HG03135 (cell line): ENCODE results near the gene PDXK.

ENCODE experiments used
- ATAC-seq: cut with Tn5 transposase; IDR thresholded peaks from one replicate; pipeline ENCODE4 v1.9.1; 2021; ENCODE audit warnings: mild to moderate bottlenecking, moderate library complexity; ENCODE audit not compliant: unreplicated experiment

PDXK gene

DNA sequence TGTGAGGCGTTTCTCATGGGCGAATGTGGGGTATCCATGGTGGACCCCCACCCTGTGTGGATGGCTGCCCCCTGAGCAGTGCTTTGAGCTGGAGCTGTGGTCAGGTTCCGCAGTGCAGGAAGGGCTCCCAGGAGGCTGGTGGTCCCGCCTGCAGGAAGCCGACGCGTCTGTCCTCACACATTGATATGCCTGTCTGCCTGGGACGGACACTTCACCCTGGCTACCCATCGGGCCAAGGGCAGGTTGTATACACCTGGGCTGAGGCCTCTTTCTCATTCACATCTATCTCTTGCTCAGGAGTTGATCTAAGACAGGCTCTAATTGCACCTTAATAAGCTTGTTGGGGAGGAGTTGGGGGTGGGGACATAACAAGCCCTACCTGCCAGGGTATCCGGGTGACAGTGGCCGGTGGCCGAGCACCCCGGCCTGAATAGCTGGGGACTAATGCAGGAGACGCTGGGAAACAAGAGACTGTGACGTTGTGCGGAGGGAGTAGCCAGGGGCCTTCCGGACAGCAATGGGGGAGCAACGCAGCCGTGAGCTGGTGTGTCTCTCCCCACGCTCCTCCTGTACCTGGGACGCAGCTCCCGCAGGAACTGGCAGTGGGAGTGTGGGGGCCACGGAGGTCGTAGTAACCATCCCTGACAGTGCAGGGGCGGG, 21.7 kb downstream of the PDXK start:
- ATAC-seq = no peak

DNA sequence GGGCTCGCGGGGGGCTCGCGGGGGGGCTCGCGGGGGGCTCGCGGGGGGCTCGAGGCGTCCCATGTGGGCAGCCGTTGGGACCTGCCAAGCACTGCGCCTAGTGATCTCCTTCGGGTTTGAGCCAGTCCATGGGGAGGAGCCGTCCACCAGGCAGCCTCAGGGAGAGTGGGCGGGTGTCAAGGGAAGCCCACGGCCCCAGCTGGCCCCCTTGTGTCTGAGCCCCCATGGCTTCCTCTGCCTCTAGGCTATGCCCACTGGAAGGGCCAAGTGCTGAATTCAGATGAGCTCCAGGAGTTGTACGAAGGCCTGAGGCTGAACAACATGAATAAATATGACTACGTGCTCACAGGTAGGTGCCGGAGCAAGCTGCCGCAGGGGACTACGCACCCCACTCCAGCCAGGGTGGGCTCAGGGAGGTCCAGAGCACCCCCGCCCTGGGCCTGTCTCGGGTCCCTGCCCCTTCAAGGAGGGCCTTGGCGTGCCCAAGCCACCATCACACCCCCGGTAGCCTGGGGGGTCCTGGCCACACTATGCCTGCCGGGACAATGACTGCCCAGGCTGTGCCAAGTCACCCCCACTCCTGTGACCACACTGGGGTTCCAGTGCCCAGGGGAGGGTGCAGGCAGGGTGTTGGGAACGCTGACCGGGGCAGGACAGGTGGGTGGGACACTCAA, 22.6 kb downstream of the PDXK start:
- no peak for ATAC-seq

- no peak for ATAC-seq
These were observed 25.0 kb downstream of the PDXK start for GRCh38 chr21:43743947-43744346.

DNA sequence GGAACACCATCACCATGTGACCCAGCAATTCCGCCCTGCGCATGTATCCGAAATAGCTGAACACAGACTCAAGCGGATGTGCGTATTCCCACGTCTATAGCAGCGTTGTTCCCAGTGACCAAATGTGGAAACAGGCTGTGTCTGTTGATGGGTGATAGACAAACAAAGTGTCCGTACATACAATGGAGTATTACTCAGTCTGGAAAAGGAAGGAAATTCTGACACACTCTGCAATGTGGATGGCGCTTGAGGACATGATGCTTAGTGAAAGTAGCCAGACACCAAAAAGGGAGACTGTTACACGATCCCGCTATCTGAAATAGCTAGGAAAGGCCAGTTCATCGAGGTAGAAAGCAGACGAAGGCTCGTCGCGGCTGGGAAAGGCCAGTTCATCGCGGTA, 25.8 kb downstream of the PDXK start:
- no peak for ATAC-seq

DNA sequence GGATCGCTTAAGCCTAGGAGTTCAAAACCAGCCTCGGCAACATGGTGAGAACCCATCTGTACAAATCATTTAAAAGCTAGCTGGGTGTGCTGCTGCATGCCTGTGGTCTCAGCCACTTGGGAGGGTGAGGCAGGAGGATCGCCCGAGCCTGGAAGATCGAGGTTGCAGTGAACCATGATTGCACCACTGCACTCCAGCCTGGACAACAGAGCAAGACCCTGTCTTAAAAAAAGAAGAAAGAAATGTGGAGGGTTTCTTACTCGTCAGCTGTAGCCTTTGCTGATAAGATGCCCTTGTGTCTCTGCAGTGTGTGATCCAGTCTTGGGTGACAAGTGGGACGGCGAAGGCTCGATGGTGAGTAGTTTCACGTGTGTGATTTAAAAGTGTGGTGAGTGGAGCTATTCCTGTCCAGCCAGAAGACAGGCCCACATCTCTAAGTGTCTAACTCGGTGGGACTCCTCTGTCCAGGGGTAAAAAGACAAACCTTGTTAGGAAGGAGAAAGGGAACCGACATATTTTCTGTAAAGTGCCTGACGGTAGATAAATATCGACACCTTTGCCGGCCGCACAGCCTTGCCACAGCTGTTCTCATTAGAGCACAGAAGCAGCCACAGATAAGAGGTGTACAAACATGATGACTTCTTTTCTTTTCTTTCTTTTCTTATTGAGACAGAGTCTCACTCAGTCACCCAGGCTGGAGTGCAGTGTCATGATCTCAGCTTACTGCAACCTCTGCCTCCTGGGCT, 27.0 kb downstream of the PDXK start:
- no peak for ATAC-seq

GRCh38 chr21:43748622-43749021, 29.7 kb downstream of the PDXK start:
- ATAC-seq = no peak

DNA sequence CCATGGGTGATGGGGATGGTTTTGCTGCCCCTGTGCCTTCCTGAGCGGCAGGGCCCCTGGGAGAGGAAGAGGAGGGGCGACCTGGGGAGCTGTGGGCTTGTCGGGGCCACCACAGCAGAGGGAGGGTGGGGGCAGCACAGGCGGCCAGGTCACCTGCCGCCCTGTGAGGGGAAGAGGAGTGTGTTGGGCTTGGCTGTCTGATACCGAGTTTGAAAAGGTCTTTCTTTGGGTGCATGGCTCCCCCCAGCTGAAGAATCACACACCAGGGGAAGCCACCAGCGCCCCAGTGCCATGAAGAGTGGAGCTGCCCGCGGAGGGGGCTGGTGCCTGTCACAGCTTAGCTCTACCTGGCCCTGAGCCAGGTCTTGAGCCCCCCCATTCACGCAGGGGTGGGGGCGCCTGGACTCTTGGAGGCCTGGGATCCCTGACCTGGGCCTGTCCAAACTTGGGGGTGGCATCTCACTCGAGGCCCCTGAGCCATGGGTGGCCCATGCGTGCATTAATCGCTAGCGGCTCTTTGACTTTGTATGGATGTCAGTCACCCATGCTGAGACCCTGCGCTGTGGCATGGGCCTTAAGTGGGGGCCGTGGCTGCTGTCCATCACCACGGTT, 30.8 kb downstream of the PDXK start:
- ATAC-seq = no peak

DNA sequence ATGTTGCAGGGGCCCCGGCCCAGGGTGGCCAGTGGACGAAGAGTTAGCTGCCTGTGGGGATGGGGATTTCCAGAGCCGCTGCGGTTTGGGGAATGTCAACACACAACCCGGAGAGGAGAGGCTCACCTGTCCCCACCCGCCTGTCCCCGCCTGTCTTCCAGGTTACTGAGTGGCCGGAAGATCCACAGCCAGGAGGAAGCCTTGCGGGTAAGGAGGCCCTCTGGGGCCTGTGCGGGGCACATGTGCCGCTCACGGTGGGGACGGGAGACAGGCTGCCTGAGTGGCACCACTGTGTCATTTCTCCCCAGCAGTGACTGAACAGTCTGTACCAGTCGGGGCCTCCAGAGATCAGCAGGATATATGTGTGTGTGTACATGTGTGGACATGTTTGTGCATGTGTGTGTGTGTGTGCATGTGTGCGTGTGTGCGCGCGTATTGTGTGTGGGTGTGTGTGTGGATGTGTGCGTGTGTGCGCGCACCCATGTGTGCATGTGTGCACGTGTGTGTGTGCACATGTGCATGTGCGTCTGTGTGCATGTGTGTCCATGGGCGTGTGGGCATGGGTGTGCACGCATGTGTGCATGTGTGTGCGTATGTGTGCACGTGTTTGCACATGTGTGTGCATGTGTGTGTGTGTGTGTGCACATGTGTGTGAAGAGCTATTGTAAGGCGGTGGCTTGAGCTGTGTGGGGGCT, 31.6 kb downstream of the PDXK start:
- ATAC-seq = no peak

GRCh38 chr21:43751955-43752591, 33.1 kb downstream of the PDXK start:
- no peak for ATAC-seq

GRCh38 chr21:43752758-43753438, 34.0 kb downstream of the PDXK start:
- no peak for ATAC-seq

DNA sequence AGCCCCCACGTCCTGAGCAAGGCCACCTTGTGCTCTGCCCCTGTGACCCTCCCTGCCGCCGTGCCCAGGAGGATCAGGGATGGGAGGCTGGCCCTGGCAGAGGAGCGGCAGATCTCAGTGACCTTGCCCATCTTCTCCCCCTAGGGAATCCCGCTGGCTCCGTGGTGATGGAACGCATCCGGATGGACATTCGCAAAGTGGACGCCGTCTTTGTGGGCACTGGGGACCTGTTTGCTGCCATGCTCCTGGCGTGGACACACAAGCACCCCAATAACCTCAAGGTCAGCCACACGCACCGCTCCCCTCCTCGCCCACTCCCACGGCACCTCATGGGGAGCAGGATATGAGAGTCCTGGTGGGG, 34.5 kb downstream of the PDXK start:
- no peak for ATAC-seq

DNA sequence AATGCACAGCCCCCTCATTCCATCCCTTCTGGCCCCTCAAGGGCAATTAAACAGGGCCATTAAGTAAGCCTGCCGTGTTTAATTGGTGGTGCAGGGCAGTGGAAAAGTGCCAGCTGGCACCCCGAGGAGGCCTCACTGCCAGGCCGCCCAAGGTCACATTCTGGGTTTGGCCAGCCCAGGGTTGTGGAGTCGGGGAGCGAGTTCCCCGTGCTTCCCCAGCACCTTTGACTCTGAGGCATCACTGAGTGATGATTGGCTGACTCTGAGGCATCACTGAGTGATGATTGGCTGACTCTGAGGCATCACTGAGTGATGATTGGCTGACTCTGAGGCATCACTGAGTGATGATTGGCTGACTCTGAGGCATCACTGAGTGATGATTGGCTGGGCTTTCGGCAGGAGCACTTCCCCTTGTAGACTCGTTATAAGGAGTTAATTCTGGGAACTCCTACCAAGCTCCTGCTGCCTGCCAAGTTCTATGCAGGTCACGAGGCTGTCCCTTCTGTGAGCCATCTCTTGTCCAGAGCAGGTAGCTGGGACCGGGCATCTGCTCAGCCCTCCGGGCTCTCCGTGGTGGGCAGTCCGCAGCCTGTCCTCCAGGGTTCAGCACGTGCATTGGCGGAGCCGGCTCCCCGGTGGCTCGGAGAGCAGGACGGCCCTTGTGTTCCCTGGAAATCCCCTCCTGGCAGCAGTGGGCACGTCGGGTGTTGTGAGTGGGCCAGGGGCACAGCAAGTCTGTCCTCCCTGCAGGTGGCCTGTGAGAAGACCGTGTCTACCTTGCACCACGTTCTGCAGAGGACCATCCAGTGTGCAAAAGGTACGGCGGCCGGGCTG, 36.2 kb downstream of the PDXK start:
- ATAC-seq = no peak

- no peak for ATAC-seq
These were observed 37.1 kb downstream of the PDXK start for GRCh38 chr21:43755820-43756594.

GRCh38 chr21:43757601-43758000, 38.7 kb downstream of the PDXK start:
- no peak for ATAC-seq

- no peak for ATAC-seq
These were observed 39.2 kb downstream of the PDXK start for GRCh38 chr21:43758111-43758641.

- ATAC-seq = no peak
These were observed 39.9 kb downstream of the PDXK start for GRCh38 chr21:43758811-43759210.

- no peak for ATAC-seq
These were observed 40.7 kb downstream of the PDXK start for GRCh38 chr21:43759651-43760050.

DNA sequence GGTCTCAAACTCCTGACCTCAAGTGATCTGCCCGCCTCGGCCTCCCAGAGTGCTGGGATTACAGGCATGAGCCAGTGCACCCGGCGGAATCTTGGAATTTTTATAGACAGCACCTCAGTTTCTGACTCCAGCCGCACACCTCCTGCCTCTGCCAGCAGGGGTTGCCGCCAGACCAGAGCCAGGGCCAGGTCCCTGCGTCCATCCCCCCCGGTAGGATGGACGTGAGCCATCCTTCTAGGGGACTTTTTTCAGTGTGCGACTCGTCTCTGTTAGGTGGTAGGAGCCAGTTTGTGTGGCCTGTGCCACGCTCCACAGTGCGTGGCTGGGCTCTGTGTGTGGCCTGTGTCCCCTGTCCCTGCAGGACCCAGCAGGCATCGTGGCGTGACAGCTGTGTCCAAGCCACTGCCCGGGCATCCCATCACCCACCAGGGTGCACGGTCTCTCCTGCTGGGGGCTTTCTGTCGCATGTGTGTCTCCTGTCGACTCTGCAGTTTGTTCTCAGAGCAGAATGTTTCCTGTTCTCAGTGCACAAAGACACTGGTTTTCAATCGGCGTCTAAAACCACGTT, 41.5 kb downstream of the PDXK start:
- no peak for ATAC-seq
